Left lung (tissue), 14 donors: ENCODE data around the gene VDAC1. TPM values are rescaled to one million over a fixed set of nuclear protein-coding genes. Genes with fewer than 3 reads are reported as not detected.

Experiments used
- ATAC-seq: fragments of 200-7000 bp; cut with Tn5 transposase; one replicate; pipeline ENCODE4 v1.9.1; 2020; ENCODE audit warnings: moderate library complexity
- DNase-seq, 4 donors: peaks; one replicate each; pipeline ENCODE4 v3.0.0-alpha.2; 2013 to 2020
- H3K27ac ChIP-seq, 2 donors: fragments of 200-600 bp; sonication (generic) in 1 of 2; one replicate each; pipeline versions ENCODE4 v1.5.0 to v1.8.0; 2020 to 2021
- H3K27me3 ChIP-seq, 2 donors: fragments of 200-600 bp; sonication (generic) in 1 of 2; one replicate each; pipeline versions ENCODE4 v1.5.0 to v1.8.0; 2020 to 2021
- H3K36me3 ChIP-seq, 2 donors: fragments of 200-600 bp; sonication (generic) in 1 of 2; one replicate each; pipeline versions ENCODE4 v1.5.0 to v1.8.0; 2020 to 2021
- H3K4me1 ChIP-seq, 2 donors: fragments of 200-600 bp; one replicate each; pipeline ENCODE4 v1.8.0; 2021
- H3K4me3 ChIP-seq, 2 donors: fragments of 200-600 bp; sonication (generic) in 1 of 2; one replicate each; pipeline versions ENCODE4 v1.5.0 to v1.8.0; 2020 to 2021; ENCODE audit warnings: mild to moderate bottlenecking in 1 of 2
- H3K9me3 ChIP-seq, 2 donors: fragments of 200-600 bp; sonication (generic) in 1 of 2; one replicate each; pipeline versions ENCODE4 v1.5.0 to v1.8.0; 2020 to 2021
- CTCF ChIP-seq, 2 donors: fragments of 200-600 bp; sonication (generic) in 1 of 2; IDR thresholded peaks; one replicate each; pipeline versions ENCODE4 v1.5.0 to v1.8.0; 2021; ENCODE audit warnings: antibody characterized with exemption in 2 of 2
- intact Hi-C, 2 donors: fragments of 100-400 bp; cut with DNase I; formaldehyde crosslinking; loops; one replicate each; pipeline versions ENCODE4 v1.11.2 to v1.14.2; 2022
- long read RNA-seq, 12 donors: library from polyadenylated mRNA in 2 of 12; unstranded in 2 of 12; transcript quantifications; one replicate each; pipeline ENCODE4 v2.0.0 and lab custom pipeline, GENCODE V29; 2019 to 2026
- polyA plus RNA-seq, 6 donors: library from polyadenylated mRNA; unstranded; fragments of 120-200 nt; gene quantifications; one replicate each; pipeline ENCODE4 v1.2.1, GENCODE V29; 2013; ENCODE audit not compliant: insufficient read length in 6 of 6
- total RNA-seq, 2 donors: library from RNA; stranded (reverse); fragmentation: NEBNext Ultra II Directional; extraction: Animal tissue kit (Norgen Biotek cat#: 25700); gene quantifications; one replicate each; pipeline ENCODE4 v1.2.1, GENCODE V29; 2021
- donor health status: DM: no; HTN: yes; CAD: no.
- donor health status: DM: no; HTN: no; CAD: no.

Gene VDAC1, protein sequence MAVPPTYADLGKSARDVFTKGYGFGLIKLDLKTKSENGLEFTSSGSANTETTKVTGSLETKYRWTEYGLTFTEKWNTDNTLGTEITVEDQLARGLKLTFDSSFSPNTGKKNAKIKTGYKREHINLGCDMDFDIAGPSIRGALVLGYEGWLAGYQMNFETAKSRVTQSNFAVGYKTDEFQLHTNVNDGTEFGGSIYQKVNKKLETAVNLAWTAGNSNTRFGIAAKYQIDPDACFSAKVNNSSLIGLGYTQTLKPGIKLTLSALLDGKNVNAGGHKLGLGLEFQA
- total RNA-seq (100 to 1,000 TPM; 144 to 186 TPM), polyA plus RNA-seq (100 to 1,000 TPM; 118 to 143 (median 130) TPM)
- long read RNA-seq, donor 1, transcript VDAC1-202 (9 exons, 1,807 nt): minor isoform, 15 of 114 reads
- long read RNA-seq, donor 1, transcript VDAC1-203 (9 exons, 1,873 nt): minor isoform, 33 of 114 reads
- long read RNA-seq, donor 1, transcript VDAC1-207 (4 exons, 635 nt): major isoform, 36 of 114 reads
- long read RNA-seq, donor 1, partial matches to known transcripts: 28 of 114 reads
- long read RNA-seq, donor 1, other reads (novel, unspliced or antisense): 0 of 114 reads
- long read RNA-seq, donor 2, transcript VDAC1-207 (4 exons, 635 nt): minor isoform, 20 of 89 reads
- long read RNA-seq, donor 2, transcript VDAC1-203 (9 exons, 1,873 nt): major isoform, 37 of 89 reads
- long read RNA-seq, donor 2, transcript VDAC1-202 (9 exons, 1,807 nt): minor isoform, 11 of 89 reads
- long read RNA-seq, donor 2, partial matches to known transcripts: 20 of 89 reads
- long read RNA-seq, donor 2, other reads (novel, unspliced or antisense): 0 of 89 reads
- long read RNA-seq, donor 3, transcript VDAC1-203 (9 exons, 1,873 nt): major isoform, 39 of 86 reads
- long read RNA-seq, donor 3, transcript VDAC1-207 (4 exons, 635 nt): minor isoform, 31 of 86 reads
- long read RNA-seq, donor 3, transcript VDAC1-202 (9 exons, 1,807 nt): minor isoform, 11 of 86 reads
- long read RNA-seq, donor 3, partial matches to known transcripts: 5 of 86 reads
- long read RNA-seq, donor 3, other reads (novel, unspliced or antisense): 0 of 86 reads
- long read RNA-seq, donor 4, transcript VDAC1-203 (9 exons, 1,873 nt): major isoform, 104 of 161 reads
- long read RNA-seq, donor 4, transcript VDAC1-202 (9 exons, 1,807 nt): minor isoform, 30 of 161 reads
- long read RNA-seq, donor 4, partial matches to known transcripts: 17 of 161 reads
- long read RNA-seq, donor 4, other reads (novel, unspliced or antisense): 6 of 161 reads
- long read RNA-seq, donor 5, transcript VDAC1-203 (9 exons, 1,873 nt): major isoform, 36 of 64 reads
- long read RNA-seq, donor 5, transcript VDAC1-207 (4 exons, 635 nt): minor isoform, 12 of 64 reads
- long read RNA-seq, donor 5, transcript VDAC1-202 (9 exons, 1,807 nt): minor isoform, 10 of 64 reads
- long read RNA-seq, donor 5, partial matches to known transcripts: 5 of 64 reads
- long read RNA-seq, donor 5, other reads (novel, unspliced or antisense): 0 of 64 reads
- long read RNA-seq, donor 6, transcript VDAC1-203 (9 exons, 1,873 nt): major isoform, 40 of 70 reads
- long read RNA-seq, donor 6, transcript VDAC1-207 (4 exons, 635 nt): minor isoform, 16 of 70 reads
- long read RNA-seq, donor 6, transcript VDAC1-202 (9 exons, 1,807 nt): minor isoform, 13 of 70 reads
- long read RNA-seq, donor 6, partial matches to known transcripts: 0 of 70 reads
- long read RNA-seq, donor 6, other reads (novel, unspliced or antisense): 0 of 70 reads
- long read RNA-seq, donor 7, transcript VDAC1-203 (9 exons, 1,873 nt): minor isoform, 16 of 56 reads
- long read RNA-seq, donor 7, transcript VDAC1-207 (4 exons, 635 nt): major isoform, 36 of 56 reads
- long read RNA-seq, donor 7, partial matches to known transcripts: 0 of 56 reads
- long read RNA-seq, donor 7, other reads (novel, unspliced or antisense): 0 of 56 reads
- long read RNA-seq, donor 8, transcript VDAC1-203 (9 exons, 1,873 nt): minor isoform, 31 of 81 reads
- long read RNA-seq, donor 8, transcript VDAC1-206 (3 exons, 694 nt): minor isoform, 5 of 81 reads
- long read RNA-seq, donor 8, transcript VDAC1-207 (4 exons, 635 nt): major isoform, 38 of 81 reads
- long read RNA-seq, donor 8, transcript VDAC1-202 (9 exons, 1,807 nt): minor isoform, 5 of 81 reads
- long read RNA-seq, donor 8, partial matches to known transcripts: 0 of 81 reads
- long read RNA-seq, donor 8, other reads (novel, unspliced or antisense): 0 of 81 reads
- long read RNA-seq, donor 9, partial matches to known transcripts: 0 of 2 reads
- long read RNA-seq, donor 9, other reads (novel, unspliced or antisense): 0 of 2 reads
- long read RNA-seq, donor 10, transcript VDAC1-201 (9 exons, 1,953 nt): minor isoform, 5 of 216 reads
- long read RNA-seq, donor 10, transcript VDAC1-203 (9 exons, 1,873 nt): major isoform, 148 of 216 reads
- long read RNA-seq, donor 10, transcript VDAC1-202 (9 exons, 1,807 nt): minor isoform, 32 of 216 reads
- long read RNA-seq, donor 10, partial matches to known transcripts: 18 of 216 reads
- long read RNA-seq, donor 10, other reads (novel, unspliced or antisense): 11 of 216 reads
- long read RNA-seq, donor 11, transcript VDAC1-207 (4 exons, 635 nt): minor isoform, 44 of 175 reads
- long read RNA-seq, donor 11, transcript VDAC1-202 (9 exons, 1,807 nt): minor isoform, 23 of 175 reads
- long read RNA-seq, donor 11, transcript VDAC1-206 (3 exons, 694 nt): minor isoform, 5 of 175 reads
- long read RNA-seq, donor 11, transcript VDAC1-203 (9 exons, 1,873 nt): major isoform, 74 of 175 reads
- long read RNA-seq, donor 11, partial matches to known transcripts: 26 of 175 reads
- long read RNA-seq, donor 11, other reads (novel, unspliced or antisense): 0 of 175 reads
- long read RNA-seq, donor 12, transcript VDAC1-202 (9 exons, 1,807 nt): minor isoform, 6 of 50 reads
- long read RNA-seq, donor 12, transcript VDAC1-203 (9 exons, 1,873 nt): major isoform, 23 of 50 reads
- long read RNA-seq, donor 12, transcript VDAC1-207 (4 exons, 635 nt): minor isoform, 21 of 50 reads
- long read RNA-seq, donor 12, partial matches to known transcripts: 0 of 50 reads
- long read RNA-seq, donor 12, other reads (novel, unspliced or antisense): 0 of 50 reads

- no peaks in the 10 kb centered on the region for H3K9me3 ChIP-seq
- H3K27ac ChIP-seq: peak within 1 kb of the TSS; percentile 95 to 98
- ATAC-seq (peak; percentile 91), DNase-seq (peak; percentile 82 to 94 (median 86))
- no peak for TF ChIP-seq CTCF (IDR thresholded peaks at IDR 0.05)
- peaks cover 16 to 51% of the 10 kb centered on the region in 2 donors for H3K4me1 ChIP-seq
- H3K4me3 ChIP-seq: peak within 1 kb of the TSS; percentile 85
- peaks cover 0 to 18% of the 10 kb centered on the region in 2 donors for H3K36me3 ChIP-seq
- H3K27me3 ChIP-seq: peaks cover 0 to 20% of the 10 kb centered on the region in 2 donors
- intact Hi-C loops: no loop called here
Observed at GRCh38 chr5:134004626-134005416, at the start of gene VDAC1. Gene VDAC1, minus strand, starts transcription at chr5:134004975. Its CDS starts 11,963 bp downstream, at chr5:133993012.

DNA sequence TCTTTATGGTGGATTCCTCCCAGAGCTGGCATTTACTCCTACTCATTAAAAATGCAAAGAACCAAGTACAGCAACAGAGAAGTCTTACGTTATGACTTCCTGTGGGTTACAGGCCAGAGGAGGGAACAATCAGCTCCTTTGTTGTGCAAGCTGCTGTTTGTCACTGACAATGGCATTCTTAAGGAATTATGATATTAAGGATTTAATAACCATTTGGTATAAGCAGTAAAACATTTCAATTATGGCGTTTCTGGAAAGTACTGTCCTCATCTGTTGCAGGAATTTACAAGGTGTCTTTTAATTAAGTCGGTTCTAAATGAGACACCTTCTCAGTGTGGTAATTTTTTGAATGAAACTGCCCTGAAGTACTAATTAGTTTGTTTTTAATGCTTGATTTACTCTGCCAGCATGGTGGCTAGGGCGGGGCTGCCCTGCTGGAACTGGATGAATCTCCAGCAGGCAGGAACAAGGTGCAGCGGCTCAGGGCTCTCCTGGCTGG is 49.1 kb upstream of the VDAC1 start:
- no peak for TF ChIP-seq CTCF (IDR thresholded peaks at IDR 0.05)
- Histone ChIP-seq H3K27ac (no peak overlapping the region), H3K9me3 (no peaks in the 10 kb centered on the region), H3K4me1 (no peaks in the 10 kb centered on the region), H3K36me3 (no peaks in the 10 kb centered on the region), H3K4me3 (no peak overlapping the region), H3K27me3 (no peaks in the 10 kb centered on the region)
- no peak for ATAC-seq
- no peak for DNase-seq
- intact Hi-C loops: no loop called here

DNA sequence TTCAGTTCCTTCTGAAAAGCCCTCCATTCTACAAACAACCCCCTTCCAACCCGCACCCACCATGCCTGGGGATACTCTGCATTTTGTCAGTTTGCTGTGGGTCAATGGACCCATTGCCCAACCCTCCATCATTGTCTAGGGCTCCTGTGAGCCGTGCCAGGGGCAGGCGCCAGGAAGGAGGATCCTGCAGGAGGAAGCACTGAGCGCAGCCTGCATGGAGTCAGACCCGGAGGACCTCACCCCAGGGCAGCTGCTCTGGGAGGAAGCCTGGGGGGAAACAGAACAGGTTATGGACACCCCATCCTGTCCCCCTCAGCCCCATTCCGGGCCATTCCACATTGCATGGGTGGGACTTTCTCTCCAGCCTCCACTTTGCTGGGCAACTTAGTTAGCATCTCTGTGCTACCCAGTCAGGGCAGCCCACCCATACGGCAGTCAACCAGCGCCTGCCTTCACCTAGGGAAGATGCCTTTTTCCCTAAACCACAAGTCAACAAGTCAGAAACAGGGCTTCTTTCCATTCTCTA is 48.6 kb upstream of the VDAC1 start:
- intact Hi-C loops: no loop called here
- no peak overlapping the region for H3K4me3 ChIP-seq
- no peak for ATAC-seq
- no peak overlapping the region for H3K27ac ChIP-seq
- no peaks in the 10 kb centered on the region for H3K4me1 ChIP-seq
- DNase-seq: no peak
- no peaks in the 10 kb centered on the region for H3K36me3 ChIP-seq
- no peaks in the 10 kb centered on the region for H3K9me3 ChIP-seq
- no peak for TF ChIP-seq CTCF (IDR thresholded peaks at IDR 0.05)
- H3K27me3 ChIP-seq: no peaks in the 10 kb centered on the region
